SK-N-SH (cell line): ENCODE data around the gene RNF169. TPM values are rescaled to one million over a fixed set of nuclear protein-coding genes. Genes with fewer than 3 reads are reported as not detected.

ENCODE experiments used
- CTCF ChIA-PET: fragments of 300-600, 350-600 bp; formaldehyde crosslinking; extraction: SDS; loops from one replicate; lab custom pipeline; 2021; lab: Yijun Ruan, JAX
- POLR2A ChIA-PET: fragments of 350-600 bp; sonication (Branson Sonifier 250); formaldehyde crosslinking; extraction: SDS; loops from one replicate; lab custom pipeline; 2020; ENCODE audit warnings: antibody characterized with exemption, inconsistent platforms; lab: Yijun Ruan, JAX
- DNase-seq: peaks from one replicate; pipeline ENCODE4 v3.0.0; 2012
- H2AFZ ChIP-seq: fragments of 200-600 bp; sonication (generic); 2 replicates; pipeline ENCODE4 v1.8.1; 2016; ENCODE audit warnings: antibody characterized with exemption, mild to moderate bottlenecking, low read depth
- H3F3A ChIP-seq: fragments of 200-600 bp; sonication (generic); replicated peaks from 2 replicates; pipeline ENCODE3; 2016; ENCODE audit warnings: antibody characterized with exemption, mild to moderate bottlenecking; ENCODE audit not compliant: insufficient read depth
- H3K27ac ChIP-seq, 2 experiments: fragments of 200-500 bp in 1 of 2; fragments of 200-600 bp in 1 of 2; sonication (Bioruptor generic) in 1 of 2; sonication (generic), shearing (Covaris generic) in 1 of 2; 2 replicates each; pipeline versions ENCODE4 v1.5.1 to v1.6.1; 2014 to 2016; ENCODE audit warnings: low read depth in 2 of 2, inconsistent platforms in 1 of 2, low read length in 1 of 2, mild to moderate bottlenecking in 1 of 2, mixed read lengths in 1 of 2
- H3K27me3 ChIP-seq: fragments of 200-600 bp; sonication (generic), shearing (Covaris generic); 2 replicates; pipeline ENCODE4 v1.6.1; 2016; ENCODE audit warnings: mixed run types; ENCODE audit not compliant: insufficient read depth
- H3K36me3 ChIP-seq, 2 experiments: fragments of 200-500 bp in 1 of 2; fragments of 200-600 bp in 1 of 2; sonication (Bioruptor generic) in 1 of 2; sonication (generic) in 1 of 2; replicated peaks in 1 of 2; 2 replicates each; pipeline versions ENCODE3 to v1.5.1; 2014 to 2016; ENCODE audit warnings: low read length in 1 of 2, mild to moderate bottlenecking in 1 of 2; ENCODE audit not compliant: insufficient read depth in 2 of 2, control insufficient read depth in 1 of 2
- H3K4me1 ChIP-seq, 2 experiments: fragments of 200-500 bp in 1 of 2; fragments of 200-600 bp in 1 of 2; sonication (Bioruptor generic) in 1 of 2; sonication (generic), shearing (Covaris generic) in 1 of 2; 2 replicates each; pipeline versions ENCODE4 v1.5.1 to v1.6.1; 2014 to 2016; ENCODE audit warnings: low read depth in 1 of 2, low read length in 1 of 2, mixed run types in 1 of 2; ENCODE audit not compliant: insufficient read depth in 2 of 2, control insufficient read depth in 1 of 2
- H3K4me2 ChIP-seq: fragments of 200-600 bp; sonication (generic), shearing (Covaris generic); 2 replicates; pipeline ENCODE4 v1.6.1; 2017; ENCODE audit warnings: mixed run types
- H3K4me3 ChIP-seq, 2 experiments: fragments of 200-500 bp in 1 of 2; fragments of 200-600 bp in 1 of 2; sonication (Bioruptor generic) in 1 of 2; sonication (generic), shearing (Covaris generic) in 1 of 2; 2 replicates each; pipeline versions ENCODE4 v1.5.1 to v1.8.1; 2014 to 2016; ENCODE audit warnings: low read depth in 2 of 2, inconsistent platforms in 1 of 2, low read length in 1 of 2, mild to moderate bottlenecking in 1 of 2, mixed read lengths in 1 of 2, moderate library complexity in 1 of 2
- H3K79me2 ChIP-seq: fragments of 200-600 bp; sonication (generic); 2 replicates; pipeline ENCODE4 v1.8.1; 2017; ENCODE audit warnings: mild to moderate bottlenecking; ENCODE audit not compliant: insufficient read depth
- H3K9ac ChIP-seq: fragments of 200-600 bp; sonication (generic); 2 replicates; pipeline ENCODE4 v1.6.1; 2017; ENCODE audit warnings: mixed run types
- H3K9me2 ChIP-seq: fragments of 200-600 bp; sonication (generic); 2 replicates; pipeline ENCODE4 v1.6.1; 2017; ENCODE audit warnings: mixed run types
- H3K9me3 ChIP-seq: fragments of 200-600 bp; sonication (generic); 2 replicates; pipeline ENCODE4 v1.6.1; 2017; ENCODE audit warnings: mixed run types, mild to moderate bottlenecking, moderate library complexity
- H4K20me1 ChIP-seq: fragments of 200-600 bp; sonication (generic); 2 replicates; pipeline ENCODE4 v1.6.1; 2017; ENCODE audit warnings: mild to moderate bottlenecking, mixed run types; ENCODE audit not compliant: insufficient read depth
- CHD2 ChIP-seq: fragments of 150-350 bp; IDR thresholded peaks from 2 replicates; pipeline ENCODE4 v1.6.1; 2018; ENCODE audit warnings: low read length; ENCODE audit not compliant: partially characterized antibody
- CTCF ChIP-seq: fragments of 200-600 bp; sonication (generic); IDR thresholded peaks from 2 replicates; pipeline ENCODE4 v1.6.1; 2017; ENCODE audit warnings: antibody characterized with exemption, mild to moderate bottlenecking, moderate library complexity
- ELF1 ChIP-seq: IDR thresholded peaks from 2 replicates; pipeline ENCODE4 v1.4.0; 2012
- EZH2phosphoT487 ChIP-seq: fragments of 200-600 bp; sonication (generic); IDR thresholded peaks from 2 replicates; pipeline ENCODE4 v1.6.1; 2017; ENCODE audit warnings: low read depth, mixed run types, mild to moderate bottlenecking, antibody characterized with exemption, moderate library complexity, borderline replicate concordance
- FOXJ3 ChIP-seq: sonication (generic); formaldehyde crosslinking; IDR thresholded peaks from 2 replicates; pipeline ENCODE4 v1.5.1; 2020; ENCODE audit warnings: mild to moderate bottlenecking, missing genetic modification reagents
- GABPA ChIP-seq: IDR thresholded peaks from 2 replicates; pipeline ENCODE4 v1.4.0; 2012; ENCODE audit warnings: low read depth, mild to moderate bottlenecking
- GATA2 ChIP-seq: sonication (generic); formaldehyde crosslinking; IDR thresholded peaks from 2 replicates; pipeline ENCODE4 v1.5.0; 2020; ENCODE audit warnings: mild to moderate bottlenecking, missing genetic modification reagents
- MAX ChIP-seq: IDR thresholded peaks from 2 replicates; pipeline ENCODE4 v1.4.0; 2012; ENCODE audit warnings: low read depth
- MXI1 ChIP-seq: IDR thresholded peaks from 2 replicates; pipeline ENCODE4 v1.6.1; 2012; ENCODE audit warnings: mild to moderate bottlenecking, low read depth, low read length, improper control_type of control experiment
- RFX5 ChIP-seq: IDR thresholded peaks from 2 replicates; pipeline ENCODE4 v1.6.1; 2012; ENCODE audit warnings: mild to moderate bottlenecking, improper control_type of control experiment, low read length
- RXRA ChIP-seq: IDR thresholded peaks from 2 replicates; pipeline ENCODE4 v1.4.0; 2012; ENCODE audit warnings: low read depth, mild to moderate bottlenecking, borderline replicate concordance
- TAF1 ChIP-seq: IDR thresholded peaks from 2 replicates; pipeline ENCODE4 v1.6.1; 2012; ENCODE audit warnings: low read depth, mild to moderate bottlenecking, low read length, moderate library complexity, borderline replicate concordance
- TEAD4 ChIP-seq: IDR thresholded peaks from 2 replicates; pipeline ENCODE4 v1.4.0; 2012; ENCODE audit warnings: mild to moderate bottlenecking, borderline replicate concordance; ENCODE audit not compliant: insufficient read depth
- WGBS: methylation state at CpG from one replicate; pipeline ENCODE4 v1.1.6; 2017; ENCODE audit warnings: low lambda C conversion rate; 5-methylcytosine and 5-hydroxymethylcytosine counted together
- polyA plus RNA-seq, 3 experiments: library from polyadenylated mRNA; depleted of rRNA; stranded (reverse); fragments of >200 nt; gene quantifications; 2 replicates each; pipeline ENCODE4 v1.2.3, GENCODE V29; 2012

Gene RNF169
- polyA plus RNA-seq, 1 of the 3 experiments (the other 2 are of a cell fraction) = 2.2 TPM

- no peaks in the 10 kb centered on the region for H3K36me3 ChIP-seq
- ChIA-PET CTCF (interaction anchor here (0.6 kb wide), 1 partner anchor 11 kb away, joined by 3 read pairs; no protein-coding TSS in a partner anchor), POLR2A (no interaction called here)
Observed at GRCh38 chr11:74746868-74747267, 1.8 kb upstream of the RNF169 start.

DNA sequence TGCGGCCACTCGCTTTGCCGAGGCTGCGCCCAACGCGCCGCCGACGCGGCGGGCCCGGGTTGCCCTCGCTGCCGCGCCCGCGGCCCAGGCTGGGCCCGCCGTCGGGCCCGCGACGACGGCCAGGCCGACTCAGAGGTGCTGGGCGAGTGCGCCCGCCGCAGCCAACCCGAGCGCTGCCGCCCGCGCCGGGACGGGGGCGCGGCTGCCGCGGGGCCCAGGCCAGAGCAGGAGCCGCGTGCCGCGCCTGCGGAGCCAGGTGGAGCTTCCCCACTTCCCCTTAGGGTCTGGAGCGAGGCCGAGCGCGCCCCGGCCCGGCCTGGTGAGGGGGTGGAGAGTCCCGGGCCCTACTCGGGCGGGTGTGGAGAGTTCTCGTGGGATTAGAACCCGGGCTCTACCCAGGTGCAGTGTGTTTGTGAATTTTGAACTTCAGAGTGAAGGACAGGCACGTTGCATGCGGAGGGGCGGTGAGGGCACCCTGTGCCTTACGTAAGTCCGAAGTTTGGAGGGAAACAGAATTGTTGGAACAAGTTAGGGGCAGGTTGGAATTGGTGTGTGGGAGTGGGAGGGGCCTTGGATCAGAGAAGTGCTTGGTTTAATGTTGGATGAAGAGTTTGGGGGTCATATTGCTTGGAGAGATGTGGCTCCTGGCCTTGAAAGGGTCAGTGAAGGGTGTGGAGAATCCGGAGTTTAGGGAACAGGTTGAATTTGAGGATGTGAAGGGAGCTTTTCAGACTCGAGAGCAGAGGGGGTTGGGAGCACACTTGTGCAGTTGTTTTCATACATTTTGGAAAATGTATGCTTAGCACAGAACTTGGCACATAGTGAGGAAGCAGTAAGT lies 697 bp downstream of the RNF169 start:
- ChIA-PET CTCF (interaction anchor here (0.7 to 2.6 kb wide), 4 partner anchors 10 to 136 kb away, joined by 3 to 11 read pairs (median 7); no protein-coding TSS in a partner anchor), POLR2A (no interaction called here)
- Histone ChIP-seq H3K4me2 (peak overlapping the region; percentile 84), H3K9me2 (no peaks in the 10 kb centered on the region), H3K27ac (peak overlapping the region; percentile 71 to 82), H3K9me3 (no peaks in the 10 kb centered on the region), H2AFZ (peak overlapping the region; percentile 24), H3K27me3 (no peaks in the 10 kb centered on the region), H4K20me1 (no peaks in the 10 kb centered on the region), H3K4me1 (peaks cover 11% of the 10 kb centered on the region in 2 experiments; a peak in 3 of 4 replicates), H3K9ac (peak overlapping the region; percentile 82), H3K4me3 (peak overlapping the region; percentile 69 to 79), H3F3A (peaks cover 15% of the 10 kb centered on the region), H3K79me2 (peaks cover 52% of the 10 kb centered on the region), H3K36me3 (peaks cover 0 to 4% of the 10 kb centered on the region in 2 experiments)
- DNase-seq = peak; percentile 86
- WGBS = 3% methylated on average over 21 of the region's 63 CpGs
- TF ChIP-seq GABPA (no peak), MXI1 (peak; percentile 43; the same call in 1 of the 2 replicates), FOXJ3 (no peak), EZH2phosphoT487 (no peak), RXRA (no peak), CTCF (no peak), RFX5 (no peak), TAF1 (peak; percentile 51; the same call in 1 of the 2 replicates), MAX (peak; percentile 58; the same call in 1 of the 2 replicates), CHD2 (peak; percentile 67), TEAD4 (no peak)

More at GRCh38 chr11:74746868-74747267, 1.8 kb upstream of the RNF169 start:
- no peak overlapping the region for H3K27ac ChIP-seq
- no peaks in the 10 kb centered on the region for H4K20me1 ChIP-seq
- H3K9me2 ChIP-seq = no peaks in the 10 kb centered on the region
- H3K79me2 ChIP-seq = peaks cover 28% of the 10 kb centered on the region
- H3K4me3 ChIP-seq = no peak overlapping the region
- no peak for TF ChIP-seq MXI1
- peak; percentile 45; the same call in 1 of the 2 replicates for TF ChIP-seq GATA2 (CRISPR knock-in tag)
- no peak for TF ChIP-seq ELF1
- H3F3A ChIP-seq = no peaks in the 10 kb centered on the region
- H3K27me3 ChIP-seq = no peaks in the 10 kb centered on the region
- H2AFZ ChIP-seq = no peak overlapping the region
- DNase-seq = peak; percentile 50
- H3K9me3 ChIP-seq = no peaks in the 10 kb centered on the region
- no peak overlapping the region for H3K9ac ChIP-seq
- WGBS = 88% methylated on average over 3 of the region's 3 CpGs
- peaks cover 4 to 11% of the 10 kb centered on the region in 2 experiments; a peak in 2 of 4 replicates for H3K4me1 ChIP-seq
- no peak overlapping the region for H3K4me2 ChIP-seq
